WERI-Rb-1 (cell line): ENCODE results near the gene S100A3.

ENCODE experiments used
- DNase-seq: peaks from one replicate; pipeline ENCODE4 v3.0.0-alpha.2; 2020
- H3K27ac ChIP-seq: fragments of 250-450 bp; sonication (Bioruptor Pico); 2 replicates; pipeline ENCODE4 v1.5.1; 2020; ENCODE audit warnings: mild to moderate bottlenecking, moderate library complexity
- H3K27me3 ChIP-seq: fragments of 250-450 bp; sonication (Bioruptor Pico); 2 replicates; pipeline ENCODE4 v1.5.1; 2021; ENCODE audit warnings: mild to moderate bottlenecking, low read depth, moderate library complexity; ENCODE audit not compliant: insufficient read depth, severe bottlenecking
- H3K36me3 ChIP-seq: fragments of 250-450 bp; sonication (Bioruptor Pico); 2 replicates; pipeline ENCODE4 v1.5.1; 2020; ENCODE audit warnings: mild to moderate bottlenecking, moderate library complexity
- H3K4me3 ChIP-seq: 2 replicates; pipeline ENCODE4 v1.5.1; 2011; ENCODE audit warnings: low read depth, mild to moderate bottlenecking, control low read depth, low read length
- H3K9me3 ChIP-seq: fragments of 250-450 bp; sonication (Bioruptor Pico); 2 replicates; pipeline ENCODE4 v1.5.1; 2021; ENCODE audit warnings: mild to moderate bottlenecking, moderate library complexity; ENCODE audit not compliant: severe bottlenecking
- TF ChIP-seq, protein P1 (sequence below): IDR thresholded peaks from 2 replicates; pipeline ENCODE4 v1.5.1; 2011; ENCODE audit warnings: low read depth, mild to moderate bottlenecking, control low read depth, inconsistent platforms, low read length

Gene S100A3

DNA sequence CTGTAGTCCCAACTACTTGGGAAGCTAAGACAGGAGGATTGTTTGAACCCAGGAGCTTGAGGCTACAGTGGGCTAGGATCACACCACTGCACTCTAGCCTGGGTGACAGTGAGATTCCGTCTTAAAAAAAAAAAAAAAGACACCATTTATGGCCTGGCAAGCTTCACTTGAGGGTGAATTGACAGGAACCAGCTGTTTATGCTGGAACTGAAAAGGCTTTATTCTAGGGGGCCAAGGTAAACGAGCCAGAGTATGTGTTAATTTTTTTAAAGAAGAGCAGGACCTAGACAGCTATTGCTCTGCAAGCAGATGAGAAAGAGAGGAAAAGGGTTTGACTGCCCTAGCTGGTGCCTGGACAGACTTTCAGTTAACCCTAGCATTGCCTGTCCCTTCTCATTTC lies 50.3 kb downstream of the S100A3 start:
- TF ChIP-seq, protein P1, sequence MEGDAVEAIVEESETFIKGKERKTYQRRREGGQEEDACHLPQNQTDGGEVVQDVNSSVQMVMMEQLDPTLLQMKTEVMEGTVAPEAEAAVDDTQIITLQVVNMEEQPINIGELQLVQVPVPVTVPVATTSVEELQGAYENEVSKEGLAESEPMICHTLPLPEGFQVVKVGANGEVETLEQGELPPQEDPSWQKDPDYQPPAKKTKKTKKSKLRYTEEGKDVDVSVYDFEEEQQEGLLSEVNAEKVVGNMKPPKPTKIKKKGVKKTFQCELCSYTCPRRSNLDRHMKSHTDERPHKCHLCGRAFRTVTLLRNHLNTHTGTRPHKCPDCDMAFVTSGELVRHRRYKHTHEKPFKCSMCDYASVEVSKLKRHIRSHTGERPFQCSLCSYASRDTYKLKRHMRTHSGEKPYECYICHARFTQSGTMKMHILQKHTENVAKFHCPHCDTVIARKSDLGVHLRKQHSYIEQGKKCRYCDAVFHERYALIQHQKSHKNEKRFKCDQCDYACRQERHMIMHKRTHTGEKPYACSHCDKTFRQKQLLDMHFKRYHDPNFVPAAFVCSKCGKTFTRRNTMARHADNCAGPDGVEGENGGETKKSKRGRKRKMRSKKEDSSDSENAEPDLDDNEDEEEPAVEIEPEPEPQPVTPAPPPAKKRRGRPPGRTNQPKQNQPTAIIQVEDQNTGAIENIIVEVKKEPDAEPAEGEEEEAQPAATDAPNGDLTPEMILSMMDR = no peak
- H3K36me3 ChIP-seq = no peaks in the 10 kb centered on the region
- H3K27ac ChIP-seq = no peak overlapping the region
- H3K27me3 ChIP-seq = no peaks in the 10 kb centered on the region
- DNase-seq = no peak
- H3K4me3 ChIP-seq = no peak overlapping the region
- no peaks in the 10 kb centered on the region for H3K9me3 ChIP-seq
